GM13976 (cell line): ENCODE data around the gene POLR2I.

Source experiments
- DNase-seq: peaks from one replicate; pipeline ENCODE4 v3.0.0; 2012; ENCODE audit warnings: low spot score
- CTCF ChIP-seq: IDR thresholded peaks from 2 replicates; pipeline ENCODE4 v1.5.1; 2012; ENCODE audit warnings: borderline replicate concordance, mild to moderate bottlenecking; ENCODE audit not compliant: insufficient read depth; ENCODE audit errors: extremely low read depth, missing control alignments, control extremely low read depth
- in situ Hi-C: fragments of 300-500 bp; cut with MboI; formaldehyde crosslinking; loops from one replicate; pipeline ENCODE4 v1.12.0; 2022; ENCODE audit warnings: low sequenced_read_pairs, mixed read lengths, inconsistent platforms; ENCODE audit not compliant: unreplicated experiment

POLR2I gene

GRCh38 chr19:36128392-36128736 lies 13.7 kb upstream of the POLR2I start:
- in situ Hi-C loops: no loop called here
- TF ChIP-seq CTCF: no peak
- no peak for DNase-seq

GRCh38 chr19:36125557-36125956 lies 10.9 kb upstream of the POLR2I start:
- in situ Hi-C loops: no loop called here
- peak; percentile 67 for DNase-seq
- no peak for TF ChIP-seq CTCF

GRCh38 chr19:36121486-36122124 lies 6.9 kb upstream of the POLR2I start:
- in situ Hi-C loops: no loop called here

GRCh38 chr19:36120984-36121358 lies 6.3 kb upstream of the POLR2I start:
- peak; percentile 9 for DNase-seq
- in situ Hi-C loops: no loop called here
- TF ChIP-seq CTCF: no peak

More at GRCh38 chr19:36121486-36122124, 6.9 kb upstream of the POLR2I start:
- no peak for TF ChIP-seq CTCF
- peak; percentile 9 for DNase-seq

GRCh38 chr19:36120092-36120983 lies 5.7 kb upstream of the POLR2I start:
- TF ChIP-seq CTCF: no peak
- in situ Hi-C loops: no loop called here
- DNase-seq: peak; percentile 15

GRCh38 chr19:36116344-36116637 lies 1.6 kb upstream of the POLR2I start:
- in situ Hi-C loops: no loop called here
- no peak for TF ChIP-seq CTCF
- DNase-seq: no peak
